Spleen (tissue), 11 donors: ENCODE data around the gene AARS2. TPM values are rescaled to one million over a fixed set of nuclear protein-coding genes. Genes with fewer than 3 reads are reported as not detected.

Experiments used
- DNase-seq: peaks from one replicate; pipeline ENCODE4 v3.0.0-alpha.2; 2020
- H3K27ac ChIP-seq, 8 donors: fragments of 200-600 bp; sonication (generic) in 7 of 8; 1 replicate in 4 of 8; 2 replicates in 4 of 8; pipeline versions ENCODE4 v1.5.0 to v1.8.0; 2016 to 2021; ENCODE audit warnings: inconsistent platforms in 4 of 8, mild to moderate bottlenecking in 4 of 8, moderate library complexity in 1 of 8
- H3K27me3 ChIP-seq, 7 donors: fragments of 200-600 bp; sonication (generic) in 6 of 7; replicated peaks in 1 of 7; 1 replicate in 4 of 7; 2 replicates in 3 of 7; pipeline versions ENCODE4 v1.5.0 to v1.8.0; 2016 to 2021; ENCODE audit warnings: inconsistent platforms in 3 of 7, mild to moderate bottlenecking in 1 of 7
- H3K36me3 ChIP-seq, 6 donors: fragments of 200-600 bp; sonication (generic) in 5 of 6; 1 replicate in 4 of 6; 2 replicates in 2 of 6; pipeline versions ENCODE4 v1.5.0 to v1.8.0; 2016 to 2021; ENCODE audit warnings: inconsistent platforms in 2 of 6
- H3K4me1 ChIP-seq, 6 donors: fragments of 200-600 bp; sonication (generic) in 5 of 6; 1 replicate in 3 of 6; 2 replicates in 3 of 6; pipeline versions ENCODE4 v1.5.0 to v1.8.0; 2016 to 2021; ENCODE audit warnings: inconsistent platforms in 3 of 6
- H3K4me3 ChIP-seq, 8 donors: fragments of 200-600 bp; sonication (generic) in 7 of 8; 1 replicate in 4 of 8; 2 replicates in 4 of 8; pipeline versions ENCODE4 v1.5.0 to v1.8.0; 2016 to 2021; ENCODE audit warnings: inconsistent platforms in 4 of 8, mild to moderate bottlenecking in 4 of 8, moderate library complexity in 2 of 8
- H3K9me3 ChIP-seq, 8 donors: fragments of 200-600 bp; sonication (generic) in 7 of 8; 1 replicate in 4 of 8; 2 replicates in 4 of 8; pipeline versions ENCODE4 v1.5.0 to v1.8.0; 2016 to 2021; ENCODE audit warnings: inconsistent platforms in 4 of 8
- POLR2A ChIP-seq, 3 donors: fragments of 450-650 bp; IDR thresholded peaks; one replicate each; pipeline ENCODE4 v1.5.1; 2017; ENCODE audit warnings: antibody characterized with exemption in 3 of 3, mild to moderate bottlenecking in 1 of 3
- POLR2AphosphoS5 ChIP-seq, 3 donors: sonication (generic); formaldehyde crosslinking; IDR thresholded peaks; one replicate each; pipeline ENCODE4 v1.5.1; 2017; ENCODE audit warnings: antibody characterized with exemption in 3 of 3
- WGBS, 5 donors: extraction: QIAGEN DNeasy Blood & Tissue Kit in 3 of 5; methylation state at CpG; one replicate each; pipeline versions ENCODE4 v1.1.5 to v1.1.7; 2013 to 2018; 5-methylcytosine and 5-hydroxymethylcytosine counted together
- intact Hi-C: fragments of 100-400 bp; cut with DNase I; formaldehyde crosslinking; loops from one replicate; pipeline ENCODE4 v1.15.0; 2023; ENCODE audit warnings: low total_unique reads
- polyA plus RNA-seq, 3 donors: library from polyadenylated mRNA; stranded (reverse); fragments of 200-250 nt; gene quantifications; one replicate each; pipeline ENCODE4 v1.2.1, GENCODE V29; 2013
- total RNA-seq, 7 donors: library from RNA; depleted of rRNA in 3 of 7; stranded (reverse); fragments of >200 nt in 3 of 7; fragmentation: NEBNext Ultra II Directional in 4 of 7; extraction: Animal tissue kit (Norgen Biotek cat#: 25700) in 4 of 7; gene quantifications; one replicate each; pipeline versions ENCODE4 v1.1.0 to v1.2.1, GENCODE V29; 2016 to 2021
- TF ChIP-seq, protein P1 (sequence below), 11 experiments: fragments of 200-600 bp in 7 of 11; fragments of 450-650 bp in 4 of 11; sonication (generic) in 4 of 11; IDR thresholded peaks in 8 of 11; conservative IDR thresholded peaks in 3 of 11; 1 replicate in 7 of 11; 2 replicates in 4 of 11; pipeline versions ENCODE4 v1.4.0 to v1.8.0; 2016 to 2021; ENCODE audit warnings: antibody characterized with exemption in 11 of 11, inconsistent platforms in 4 of 11, mild to moderate bottlenecking in 1 of 11
- donor health status: healthy with polysubstance abuse.
- donor health status: DM: no; HTN: no; CAD: no; lungs with moderate emphysema.
- donor health status: DM: no; HTN: no; CAD: no.
- donor health status: Bipolar disorder and iron deficiency.
- donor health status: healthy.
- donor health status: DM: no; HTN: no; CAD: no.
- donor health status: DM: yes; HTN: yes; CAD: no.

The AARS2 gene
- total and polyA plus RNA-seq, 10 donors: 3.5 to 16.8 (median 13.7) TPM

DNA sequence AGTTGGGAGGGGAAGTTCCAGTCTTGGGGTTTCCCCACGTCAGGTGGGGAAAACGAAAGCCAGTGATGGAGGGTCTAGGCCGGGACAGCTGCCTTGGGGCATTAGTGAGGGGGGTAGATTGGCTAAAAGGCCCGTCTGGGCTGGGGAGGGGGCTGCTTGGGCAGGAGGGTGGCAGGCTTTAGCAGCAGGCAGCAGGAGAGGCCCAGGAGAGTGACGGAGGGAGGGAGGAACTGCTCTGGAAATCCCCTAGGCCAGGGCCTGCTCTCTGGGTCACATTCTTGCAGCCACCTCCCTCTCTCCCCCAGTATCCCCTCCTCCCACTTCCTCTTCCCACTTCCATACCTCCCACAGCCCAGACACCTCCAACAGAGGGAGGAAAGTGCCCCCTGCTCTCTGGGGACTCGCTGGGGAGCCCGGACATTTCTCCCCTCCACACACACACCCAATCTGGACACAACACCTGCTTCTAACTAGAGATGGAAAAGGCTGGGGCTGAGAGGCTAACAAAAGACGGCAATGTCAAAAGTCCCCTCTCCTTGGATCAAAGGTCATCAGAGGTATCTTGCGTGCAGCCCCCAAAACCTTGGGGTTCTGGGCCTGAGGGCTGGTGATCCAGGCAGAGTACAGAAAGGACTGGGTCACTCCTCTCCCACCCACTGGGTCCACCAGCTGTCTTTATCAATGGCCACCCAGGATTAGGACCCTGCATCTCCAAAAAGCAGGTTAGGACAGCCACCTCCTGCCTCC is 49.6 kb downstream of the AARS2 start:
- Histone ChIP-seq H3K9me3 (no peaks in the 10 kb centered on the region), H3K4me3 (peak overlapping the region; percentile 90 to 98 (median 94)), H3K27me3 (peaks cover 0 to 5% (median 0%) of the 10 kb centered on the region in 7 donors), H3K4me1 (peaks cover 30 to 92% (median 77%) of the 10 kb centered on the region in 6 donors), H3K36me3 (peaks cover 2 to 43% (median 30%) of the 10 kb centered on the region in 6 donors), H3K27ac (peak overlapping the region; percentile 94 to 98 (median 96))
- WGBS, 5 donors: 1 to 10% (median 2%) methylated on average over 8 to 9 of the region's 9 CpGs
- TF ChIP-seq POLR2AphosphoS5 (IDR thresholded peaks at IDR 0.05) (peak in 1 of 3 donors; percentile 5), POLR2A (IDR thresholded peaks at IDR 0.05) (no peak)
- TF ChIP-seq, protein P1, sequence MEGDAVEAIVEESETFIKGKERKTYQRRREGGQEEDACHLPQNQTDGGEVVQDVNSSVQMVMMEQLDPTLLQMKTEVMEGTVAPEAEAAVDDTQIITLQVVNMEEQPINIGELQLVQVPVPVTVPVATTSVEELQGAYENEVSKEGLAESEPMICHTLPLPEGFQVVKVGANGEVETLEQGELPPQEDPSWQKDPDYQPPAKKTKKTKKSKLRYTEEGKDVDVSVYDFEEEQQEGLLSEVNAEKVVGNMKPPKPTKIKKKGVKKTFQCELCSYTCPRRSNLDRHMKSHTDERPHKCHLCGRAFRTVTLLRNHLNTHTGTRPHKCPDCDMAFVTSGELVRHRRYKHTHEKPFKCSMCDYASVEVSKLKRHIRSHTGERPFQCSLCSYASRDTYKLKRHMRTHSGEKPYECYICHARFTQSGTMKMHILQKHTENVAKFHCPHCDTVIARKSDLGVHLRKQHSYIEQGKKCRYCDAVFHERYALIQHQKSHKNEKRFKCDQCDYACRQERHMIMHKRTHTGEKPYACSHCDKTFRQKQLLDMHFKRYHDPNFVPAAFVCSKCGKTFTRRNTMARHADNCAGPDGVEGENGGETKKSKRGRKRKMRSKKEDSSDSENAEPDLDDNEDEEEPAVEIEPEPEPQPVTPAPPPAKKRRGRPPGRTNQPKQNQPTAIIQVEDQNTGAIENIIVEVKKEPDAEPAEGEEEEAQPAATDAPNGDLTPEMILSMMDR (IDR thresholded peaks at IDR 0.05 in 8 of 11, conservative IDR thresholded peaks at IDR 0.05 in 3 of 11): no peak
- intact Hi-C loops: no loop called here
- peak; percentile 83 for DNase-seq

DNA sequence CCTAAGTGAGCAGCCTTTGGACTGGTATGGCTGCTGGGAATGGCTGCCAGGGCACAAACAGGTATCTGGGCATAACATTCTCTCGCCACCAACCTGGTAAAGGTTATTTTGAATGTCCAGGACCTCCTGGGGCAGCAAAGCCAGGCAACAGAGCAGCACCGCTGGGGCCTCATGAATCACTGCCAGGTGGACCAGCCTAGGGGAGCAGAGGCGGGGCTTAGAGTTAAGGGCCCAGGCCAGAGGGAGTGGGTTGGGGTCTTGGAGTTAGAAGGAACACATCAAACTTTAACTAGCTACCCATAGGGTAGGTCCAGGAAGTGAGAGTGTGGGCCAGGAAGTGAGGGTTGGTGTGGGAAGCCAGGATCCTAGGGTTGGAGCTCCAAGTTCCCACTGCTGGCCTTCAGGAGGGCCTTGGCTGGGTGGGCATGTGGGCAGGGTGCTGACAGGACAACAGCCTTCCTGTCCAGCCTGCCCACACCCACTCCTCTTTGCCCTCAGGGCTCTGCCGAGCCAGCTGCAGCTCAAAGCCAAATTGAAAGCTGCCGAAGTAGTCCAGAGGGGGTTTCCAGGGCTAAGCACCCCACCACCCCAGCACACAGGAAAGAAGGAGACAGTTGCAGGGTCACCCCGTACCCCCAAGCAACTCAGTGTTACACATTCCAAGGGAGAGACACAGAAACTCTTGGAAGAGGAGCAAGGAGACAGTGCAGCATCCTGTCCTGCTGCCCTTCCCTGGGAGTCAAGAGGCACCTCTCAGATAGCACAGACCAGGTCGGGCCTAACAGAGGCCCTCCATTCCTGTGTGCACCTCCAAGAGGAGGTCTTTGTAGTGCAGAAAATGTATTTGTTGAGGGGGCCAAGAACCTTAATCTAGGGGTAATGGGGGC is 50.4 kb downstream of the AARS2 start:
- Histone ChIP-seq H3K36me3 (peaks cover 2 to 50% (median 34%) of the 10 kb centered on the region in 6 donors), H3K4me3 (peak overlapping the region; percentile 90 to 98 (median 94)), H3K27me3 (no peaks in the 10 kb centered on the region), H3K4me1 (peaks cover 38 to 96% (median 85%) of the 10 kb centered on the region in 6 donors), H3K27ac (peak overlapping the region; percentile 94 to 98 (median 96)), H3K9me3 (no peaks in the 10 kb centered on the region)
- no peak for TF ChIP-seq POLR2A (IDR thresholded peaks at IDR 0.05)
- peak; percentile 72 to 83 (median 78) for TF ChIP-seq POLR2AphosphoS5 (IDR thresholded peaks at IDR 0.05)
- TF ChIP-seq, protein P1 (IDR thresholded peaks at IDR 0.05 in 8 of 11, conservative IDR thresholded peaks at IDR 0.05 in 3 of 11): no peak
- intact Hi-C loops: no loop called here
- peak; percentile 89 for DNase-seq
- WGBS, 5 donors: 29 to 35% (median 34%) methylated on average over 6 to 7 of the region's 7 CpGs

DNA sequence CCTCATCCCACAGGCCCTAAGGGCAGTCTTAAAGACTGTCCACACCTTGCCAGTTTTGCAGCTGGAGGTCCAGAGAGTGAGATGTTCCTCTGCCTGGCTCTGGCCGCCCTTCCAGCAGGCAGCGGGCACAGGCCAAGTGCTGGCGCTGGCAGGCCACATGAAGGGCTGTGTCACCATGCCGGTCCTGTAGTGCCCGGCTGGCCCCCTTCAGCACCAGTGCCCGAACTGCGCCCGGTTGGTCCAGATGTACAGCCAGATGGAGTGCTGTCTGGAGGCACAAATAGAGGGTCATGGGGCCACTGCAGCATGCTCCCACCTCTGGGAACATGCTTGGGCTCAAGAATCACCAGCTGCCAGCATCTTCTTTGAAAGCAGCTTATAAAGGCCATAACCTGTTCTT is 51.6 kb downstream of the AARS2 start:
- intact Hi-C loops: no loop called here
- peaks cover 2 to 50% (median 34%) of the 10 kb centered on the region in 6 donors for H3K36me3 ChIP-seq
- peak overlapping the region; percentile 94 to 98 (median 96) for H3K27ac ChIP-seq
- H3K4me1 ChIP-seq: peaks cover 39 to 94% (median 86%) of the 10 kb centered on the region in 6 donors
- peak overlapping the region in 3 of 8 donors; percentile 90 to 95 (median 91) for H3K4me3 ChIP-seq
- H3K27me3 ChIP-seq: no peaks in the 10 kb centered on the region
- TF ChIP-seq POLR2A (IDR thresholded peaks at IDR 0.05): no peak
- TF ChIP-seq POLR2AphosphoS5 (IDR thresholded peaks at IDR 0.05): peak in 1 of 3 donors; percentile 45
- H3K9me3 ChIP-seq: no peaks in the 10 kb centered on the region
- DNase-seq: peak; percentile 78
- WGBS, 5 donors: 78 to 93% (median 87%) methylated on average over 5 to 8 of the region's 8 CpGs

DNA sequence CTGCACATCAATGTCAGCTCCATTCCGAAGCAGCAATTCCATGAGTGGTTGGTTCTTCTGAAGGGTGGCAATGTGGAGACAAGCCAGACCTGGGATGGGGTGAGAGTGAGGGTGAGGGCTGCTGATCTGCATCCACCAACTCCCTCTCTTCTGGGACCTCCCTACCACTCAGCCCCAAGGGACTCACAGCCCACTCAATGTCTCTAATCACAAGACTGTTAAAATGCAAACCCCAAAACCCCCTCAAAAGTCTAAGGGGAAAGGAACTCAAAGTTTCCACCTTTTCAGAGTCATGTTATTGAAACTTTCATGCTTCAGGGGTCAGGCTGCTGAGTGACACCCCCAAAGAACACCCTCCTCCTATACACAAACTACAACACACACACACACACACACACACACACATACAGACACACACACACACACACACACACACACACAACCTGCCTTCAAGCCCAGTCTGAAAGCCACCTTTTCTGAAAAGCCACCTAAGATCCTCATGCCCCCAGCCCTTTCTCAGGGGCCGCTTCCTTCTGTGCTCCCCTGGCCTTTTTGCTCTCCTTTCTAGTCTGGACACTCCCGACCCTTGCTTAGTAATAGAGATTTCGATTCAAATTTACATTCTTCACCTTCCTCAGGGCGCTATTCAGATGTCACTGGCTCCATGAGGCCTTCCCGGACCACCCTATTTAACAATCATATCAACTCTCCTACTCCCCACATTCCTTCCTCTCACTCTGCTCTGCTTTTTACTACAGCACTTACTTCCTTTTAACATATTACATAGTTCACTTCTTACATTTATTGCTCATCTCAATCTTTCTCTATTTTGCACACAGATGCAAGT is 52.5 kb downstream of the AARS2 start:
- no peaks in the 10 kb centered on the region for H3K9me3 ChIP-seq
- peaks cover 42 to 94% (median 87%) of the 10 kb centered on the region in 6 donors for H3K4me1 ChIP-seq
- WGBS, 5 donors: 76 to 85% (median 81%) methylated on average over 5 to 6 of the region's 6 CpGs
- DNase-seq: peak; percentile 41
- peak overlapping the region; percentile 41 to 98 (median 96) for H3K27ac ChIP-seq
- H3K4me3 ChIP-seq: peak overlapping the region in 1 of 8 donors; percentile 90
- H3K27me3 ChIP-seq: no peaks in the 10 kb centered on the region
- TF ChIP-seq, protein P1 (IDR thresholded peaks at IDR 0.05 in 8 of 11, conservative IDR thresholded peaks at IDR 0.05 in 3 of 11): no peak
- no peak for TF ChIP-seq POLR2AphosphoS5 (IDR thresholded peaks at IDR 0.05)
- no peak for TF ChIP-seq POLR2A (IDR thresholded peaks at IDR 0.05)
- H3K36me3 ChIP-seq: peaks cover 2 to 53% (median 36%) of the 10 kb centered on the region in 6 donors
- intact Hi-C loops: no loop called here
